ENCODE data around the gene RXRA.

DNA sequence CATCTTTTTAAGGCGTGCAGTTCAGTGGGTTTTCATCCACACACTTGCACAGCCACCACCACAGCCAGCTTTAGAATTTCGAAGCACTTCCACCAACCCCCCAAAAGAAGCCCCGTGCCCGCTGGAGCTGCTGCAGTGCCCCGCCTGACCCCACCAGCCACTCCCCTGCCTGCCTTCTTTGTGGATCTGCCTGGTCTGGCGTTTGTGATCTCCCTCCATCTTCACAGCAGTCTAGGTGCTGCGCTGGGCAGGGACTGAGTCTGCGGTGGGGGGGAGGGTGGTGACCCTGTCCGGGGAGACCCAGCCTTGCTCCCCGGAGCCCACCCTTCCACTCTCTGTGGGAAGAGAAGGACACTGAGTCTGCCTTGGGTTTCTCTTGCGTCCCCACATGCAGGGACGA lies 40.8 kb downstream of the RXRA start:
- no peak for TF ChIP-seq SUZ12 (IDR thresholded peaks at IDR 0.05; ENCODE audit: extremely low read depth, insufficient read depth, insufficient read length)
- TF ChIP-seq ZNF274 (IDR thresholded peaks at IDR 0.05; ENCODE audit: low read depth, low read length), result no peak
